Lower leg skin (tissue), 3 donors: Measurements from ENCODE around the gene ZXDA.

ENCODE experiments used
- POLR2A ChIP-seq, 2 donors: fragments of 450-650 bp; IDR thresholded peaks; one replicate each; pipeline ENCODE4 v1.6.1; 2016 to 2017; ENCODE audit warnings: antibody characterized with exemption in 2 of 2, mild to moderate bottlenecking in 1 of 2, moderate library complexity in 1 of 2
- TF ChIP-seq, protein P1 (sequence below), 3 donors: fragments of 450-650 bp; IDR thresholded peaks; one replicate each; pipeline ENCODE4 v1.5.1; 2016; ENCODE audit warnings: antibody characterized with exemption in 3 of 3, mild to moderate bottlenecking in 3 of 3, moderate library complexity in 2 of 3

DNA sequence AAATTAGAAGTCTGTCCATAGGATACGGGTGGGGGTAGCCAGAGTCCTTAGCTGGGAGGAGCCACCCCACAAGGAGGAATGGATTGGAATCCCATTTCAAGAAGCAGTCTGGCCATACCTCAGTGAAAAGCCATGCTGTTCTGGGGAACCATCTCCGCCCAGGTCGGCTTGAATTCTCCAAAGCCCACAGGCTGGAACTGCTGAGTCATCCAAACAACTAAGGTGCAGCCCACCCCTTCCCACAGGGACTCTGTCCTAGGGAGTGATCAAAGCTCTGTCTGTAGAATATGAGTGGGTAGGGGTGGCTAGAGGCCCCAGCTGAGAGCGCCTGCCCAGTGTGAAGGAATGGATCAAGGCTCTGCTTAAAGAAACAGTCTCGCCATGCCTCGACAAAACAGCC is 38.8 kb downstream of the ZXDA start:
- TF ChIP-seq, protein P1, sequence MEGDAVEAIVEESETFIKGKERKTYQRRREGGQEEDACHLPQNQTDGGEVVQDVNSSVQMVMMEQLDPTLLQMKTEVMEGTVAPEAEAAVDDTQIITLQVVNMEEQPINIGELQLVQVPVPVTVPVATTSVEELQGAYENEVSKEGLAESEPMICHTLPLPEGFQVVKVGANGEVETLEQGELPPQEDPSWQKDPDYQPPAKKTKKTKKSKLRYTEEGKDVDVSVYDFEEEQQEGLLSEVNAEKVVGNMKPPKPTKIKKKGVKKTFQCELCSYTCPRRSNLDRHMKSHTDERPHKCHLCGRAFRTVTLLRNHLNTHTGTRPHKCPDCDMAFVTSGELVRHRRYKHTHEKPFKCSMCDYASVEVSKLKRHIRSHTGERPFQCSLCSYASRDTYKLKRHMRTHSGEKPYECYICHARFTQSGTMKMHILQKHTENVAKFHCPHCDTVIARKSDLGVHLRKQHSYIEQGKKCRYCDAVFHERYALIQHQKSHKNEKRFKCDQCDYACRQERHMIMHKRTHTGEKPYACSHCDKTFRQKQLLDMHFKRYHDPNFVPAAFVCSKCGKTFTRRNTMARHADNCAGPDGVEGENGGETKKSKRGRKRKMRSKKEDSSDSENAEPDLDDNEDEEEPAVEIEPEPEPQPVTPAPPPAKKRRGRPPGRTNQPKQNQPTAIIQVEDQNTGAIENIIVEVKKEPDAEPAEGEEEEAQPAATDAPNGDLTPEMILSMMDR (IDR thresholded peaks at IDR 0.05) = no peak
- TF ChIP-seq POLR2A (IDR thresholded peaks at IDR 0.05) = no peak
